GDM1 (cell line): Measurements from ENCODE around the gene AQP6.

Experiments used
- DNase-seq: peaks from one replicate; lab custom pipeline; 2025; lab: John Stamatoyannopoulos, UW

AQP6 gene, protein sequence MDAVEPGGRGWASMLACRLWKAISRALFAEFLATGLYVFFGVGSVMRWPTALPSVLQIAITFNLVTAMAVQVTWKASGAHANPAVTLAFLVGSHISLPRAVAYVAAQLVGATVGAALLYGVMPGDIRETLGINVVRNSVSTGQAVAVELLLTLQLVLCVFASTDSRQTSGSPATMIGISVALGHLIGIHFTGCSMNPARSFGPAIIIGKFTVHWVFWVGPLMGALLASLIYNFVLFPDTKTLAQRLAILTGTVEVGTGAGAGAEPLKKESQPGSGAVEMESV

DNA sequence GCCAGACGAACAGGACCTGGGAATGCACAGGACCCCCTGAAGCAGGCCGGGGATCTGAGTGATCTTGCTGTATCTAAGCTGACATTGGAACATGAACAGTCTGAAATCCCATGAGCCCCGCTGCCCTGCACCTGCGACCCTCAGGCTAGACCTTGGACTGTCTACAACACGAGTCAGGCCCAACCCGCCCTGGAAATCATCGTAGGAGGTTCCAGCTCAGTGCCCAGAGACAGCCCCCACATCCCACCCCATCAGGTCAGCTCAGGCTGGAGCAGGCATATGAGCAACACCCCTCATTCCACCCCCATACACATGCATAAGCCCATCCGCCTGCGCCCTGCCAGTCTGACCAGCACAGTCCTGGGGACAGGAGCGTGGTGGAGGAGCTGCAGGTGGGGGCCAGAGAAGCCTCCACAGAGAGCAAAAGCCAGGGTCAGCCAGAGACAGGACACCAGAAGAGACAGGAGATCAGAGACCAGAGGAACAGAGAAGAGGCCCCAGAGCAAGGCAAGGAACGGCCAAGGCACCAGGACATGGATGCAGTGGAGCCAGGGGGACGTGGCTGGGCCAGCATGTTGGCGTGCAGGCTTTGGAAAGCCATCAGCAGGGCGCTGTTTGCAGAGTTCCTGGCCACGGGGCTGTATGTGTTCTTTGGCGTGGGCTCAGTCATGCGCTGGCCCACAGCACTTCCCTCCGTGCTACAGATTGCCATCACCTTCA lies at the start of gene AQP6:
AQP6 (plus strand) TSS at position 307 of the 720 bp plus-strand sequence; CDS start at position 534, 227 bp downstream.
- no peak for DNase-seq

- DNase-seq = no peak
Observed at GRCh38 chr12:49923035-49923644, 49.6 kb upstream of the AQP6 start.

- no peak for DNase-seq
Observed at GRCh38 chr12:49923880-49924556, 48.7 kb upstream of the AQP6 start.

- no peak for DNase-seq
Observed at GRCh38 chr12:49924628-49925246, 48.0 kb upstream of the AQP6 start.

DNA sequence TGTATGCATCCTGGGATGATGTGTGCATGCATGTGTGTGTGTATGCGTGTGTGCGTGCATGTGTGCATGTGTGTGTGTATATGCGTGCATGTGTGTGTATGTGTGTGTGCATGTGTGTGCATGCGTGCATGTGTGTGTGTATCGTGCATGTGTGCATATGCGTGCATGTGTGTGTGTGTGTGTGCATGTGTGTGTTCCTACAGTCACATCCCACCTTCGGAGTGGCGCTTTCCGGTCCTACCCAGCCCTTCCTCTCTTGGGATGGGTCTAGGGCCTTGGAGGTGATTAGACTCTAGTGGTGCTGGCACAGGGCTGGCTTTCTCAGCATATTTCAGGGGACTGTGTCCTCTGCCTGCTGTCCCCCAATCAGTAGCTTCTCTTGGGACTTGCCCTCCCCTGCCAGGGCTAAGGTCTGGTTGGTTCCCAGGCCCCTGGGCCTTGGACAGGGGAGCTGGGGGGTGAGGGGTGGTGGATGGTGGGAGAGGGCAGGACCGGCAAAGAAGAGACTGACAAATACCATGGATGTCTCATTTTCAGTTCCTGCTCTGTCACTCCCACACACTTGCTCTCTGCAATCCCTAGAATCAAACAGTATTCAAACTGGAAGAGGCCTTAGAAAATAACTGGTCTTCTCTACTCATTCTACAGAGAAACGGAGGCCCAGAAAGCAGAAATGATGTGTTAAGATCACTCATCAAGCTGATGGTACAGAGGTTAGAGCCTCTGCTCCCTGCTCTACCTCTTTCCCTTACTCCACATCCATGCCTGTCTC lies 47.1 kb upstream of the AQP6 start:
- DNase-seq = no peak

GRCh38 chr12:49928471-49928870 lies 44.3 kb upstream of the AQP6 start:
- DNase-seq = no peak

GRCh38 chr12:49929581-49929980 lies 43.2 kb upstream of the AQP6 start:
- DNase-seq = no peak

DNA sequence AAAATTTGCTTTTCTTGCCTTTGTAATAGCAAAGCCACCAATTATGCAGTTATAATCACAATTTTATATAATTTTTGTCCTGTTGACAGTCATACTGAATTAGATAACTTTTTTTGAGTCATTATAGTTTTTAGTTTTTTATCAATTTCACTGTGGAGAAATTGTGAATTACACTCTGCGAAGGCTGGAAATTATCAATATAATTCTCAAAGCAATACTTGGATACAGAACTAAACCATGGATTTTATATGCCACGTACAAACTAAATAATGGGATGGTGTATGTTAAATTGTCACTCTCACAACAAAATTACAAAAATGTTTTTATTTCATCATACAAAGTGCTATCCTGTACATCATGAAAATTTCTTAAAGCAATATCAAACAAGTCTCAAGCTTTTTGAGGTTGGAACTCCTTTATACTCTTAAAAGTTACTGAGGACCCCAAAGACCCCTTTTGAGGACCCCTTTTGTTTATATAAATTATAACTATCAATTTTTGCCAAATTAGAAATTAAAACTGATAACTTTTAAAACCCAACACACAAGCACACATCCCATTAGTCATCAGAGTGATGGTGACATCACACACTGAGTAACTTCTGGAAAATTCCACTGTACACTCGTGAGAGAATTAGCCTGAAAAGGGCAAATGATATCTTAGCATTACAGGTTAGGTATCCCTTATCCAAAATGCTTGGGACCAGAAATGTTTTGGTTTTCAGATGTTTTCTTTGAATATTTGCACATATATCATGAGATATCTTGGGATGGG lies 42.0 kb upstream of the AQP6 start:
- DNase-seq = no peak

DNA sequence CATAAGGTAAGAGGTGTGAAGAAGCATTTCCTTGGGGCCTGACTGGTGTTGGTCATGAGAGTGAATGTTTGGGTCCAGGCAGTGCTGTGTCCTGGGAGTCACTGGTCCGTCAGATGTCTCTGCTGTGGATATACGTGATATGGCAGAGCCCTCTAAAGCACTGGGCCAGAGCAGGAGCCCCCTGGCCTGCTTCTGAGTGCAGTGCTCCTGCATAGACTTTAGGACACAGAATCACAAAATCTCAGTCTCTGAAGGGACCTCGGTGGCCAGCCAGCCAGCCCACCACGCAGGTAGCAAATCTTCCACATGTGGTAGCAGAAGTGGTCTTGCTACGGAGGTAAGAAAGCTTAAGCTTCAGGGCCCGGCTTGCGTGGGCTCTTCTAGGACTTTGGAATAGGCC lies 40.7 kb upstream of the AQP6 start:
- no peak for DNase-seq

DNA sequence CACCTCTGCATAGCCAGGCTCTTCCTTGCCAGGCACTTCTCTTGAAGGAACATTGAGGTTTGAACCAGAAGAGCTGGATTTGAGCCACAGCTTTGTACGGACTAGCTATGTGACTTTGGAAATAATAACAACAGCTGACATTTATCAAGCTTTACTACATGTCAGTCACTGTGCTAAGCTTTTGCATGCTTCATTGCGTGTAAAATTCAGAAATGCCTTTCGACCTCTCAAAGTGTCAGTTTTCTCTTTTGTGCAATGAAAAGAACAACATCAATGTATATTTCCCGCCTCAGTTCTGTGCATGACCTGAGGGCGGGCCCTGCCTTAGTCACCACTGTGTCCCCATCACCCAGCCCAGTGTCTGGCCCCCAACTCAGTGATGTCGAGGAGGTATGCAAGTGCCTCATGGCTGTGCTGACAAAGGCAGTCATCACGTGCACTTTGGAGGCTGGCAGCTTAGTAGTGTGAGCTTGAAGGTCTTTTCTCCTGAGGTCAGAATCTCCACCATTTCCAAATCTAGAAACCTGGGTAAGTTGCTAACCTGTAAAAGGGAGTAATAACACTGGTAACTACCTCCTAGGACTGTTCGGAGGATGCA lies 40.1 kb upstream of the AQP6 start:
- no peak for DNase-seq

DNA sequence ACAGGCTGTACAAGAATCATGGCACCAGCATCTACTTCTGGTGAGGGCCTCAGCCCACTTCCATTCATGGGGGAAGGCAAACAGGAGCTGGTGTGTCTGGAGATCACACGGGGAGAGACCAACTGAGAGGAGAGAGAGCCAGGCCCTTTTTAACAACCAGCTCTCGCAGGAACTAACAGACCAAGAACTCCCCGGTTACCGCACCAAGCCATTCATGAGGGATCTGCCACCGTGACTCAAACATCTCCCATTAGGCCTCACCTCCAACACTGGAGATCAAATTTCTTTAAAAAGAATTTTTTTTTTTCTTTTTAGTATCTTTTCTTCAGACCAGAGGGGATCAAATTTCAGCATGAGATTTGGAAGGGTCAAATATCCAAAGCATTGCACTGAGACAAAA lies 39.0 kb upstream of the AQP6 start:
- DNase-seq = no peak

DNA sequence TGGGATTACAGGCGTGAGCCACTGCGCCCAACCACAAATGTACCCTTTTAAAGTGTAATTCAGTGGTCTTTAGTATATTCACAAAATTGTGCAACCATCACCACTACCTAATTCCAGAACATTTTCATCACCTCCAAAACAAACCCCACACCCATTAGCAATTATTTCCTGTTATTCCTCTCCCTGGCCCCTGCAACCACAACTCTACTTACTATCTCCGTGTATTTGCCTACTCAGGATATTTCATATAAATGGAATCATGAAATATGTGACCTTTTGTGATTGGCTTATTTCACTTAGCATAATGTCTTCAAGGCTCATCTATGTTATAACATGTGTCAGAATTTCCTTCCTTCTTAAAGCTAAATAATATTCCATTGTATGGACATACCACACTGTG lies 38.2 kb upstream of the AQP6 start:
- DNase-seq = no peak

DNA sequence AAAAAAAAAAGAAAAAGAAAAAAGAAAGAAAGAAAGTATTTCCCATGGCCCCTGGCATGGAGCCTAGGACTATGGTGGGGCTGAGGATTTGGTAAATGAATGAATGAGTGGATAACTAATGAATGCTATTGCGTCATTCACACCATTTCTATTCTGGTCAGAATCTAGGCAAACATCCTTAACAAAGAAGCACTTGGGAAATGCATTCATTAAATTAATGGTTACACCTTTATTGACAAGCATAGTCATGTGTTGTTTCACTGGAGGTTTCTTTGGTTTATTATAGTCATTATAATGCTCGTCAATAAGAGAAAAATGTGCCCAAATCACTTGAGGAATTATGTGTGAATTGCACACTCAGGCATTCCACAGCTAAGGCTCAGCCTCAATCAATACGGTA lies 35.8 kb upstream of the AQP6 start:
- DNase-seq = no peak

GRCh38 chr12:49937639-49938300 lies 35.0 kb upstream of the AQP6 start:
- DNase-seq = no peak

- no peak for DNase-seq
Observed at GRCh38 chr12:49939307-49939706, 33.4 kb upstream of the AQP6 start.

GRCh38 chr12:49939707-49940106 lies 33.0 kb upstream of the AQP6 start:
- DNase-seq = no peak

DNA sequence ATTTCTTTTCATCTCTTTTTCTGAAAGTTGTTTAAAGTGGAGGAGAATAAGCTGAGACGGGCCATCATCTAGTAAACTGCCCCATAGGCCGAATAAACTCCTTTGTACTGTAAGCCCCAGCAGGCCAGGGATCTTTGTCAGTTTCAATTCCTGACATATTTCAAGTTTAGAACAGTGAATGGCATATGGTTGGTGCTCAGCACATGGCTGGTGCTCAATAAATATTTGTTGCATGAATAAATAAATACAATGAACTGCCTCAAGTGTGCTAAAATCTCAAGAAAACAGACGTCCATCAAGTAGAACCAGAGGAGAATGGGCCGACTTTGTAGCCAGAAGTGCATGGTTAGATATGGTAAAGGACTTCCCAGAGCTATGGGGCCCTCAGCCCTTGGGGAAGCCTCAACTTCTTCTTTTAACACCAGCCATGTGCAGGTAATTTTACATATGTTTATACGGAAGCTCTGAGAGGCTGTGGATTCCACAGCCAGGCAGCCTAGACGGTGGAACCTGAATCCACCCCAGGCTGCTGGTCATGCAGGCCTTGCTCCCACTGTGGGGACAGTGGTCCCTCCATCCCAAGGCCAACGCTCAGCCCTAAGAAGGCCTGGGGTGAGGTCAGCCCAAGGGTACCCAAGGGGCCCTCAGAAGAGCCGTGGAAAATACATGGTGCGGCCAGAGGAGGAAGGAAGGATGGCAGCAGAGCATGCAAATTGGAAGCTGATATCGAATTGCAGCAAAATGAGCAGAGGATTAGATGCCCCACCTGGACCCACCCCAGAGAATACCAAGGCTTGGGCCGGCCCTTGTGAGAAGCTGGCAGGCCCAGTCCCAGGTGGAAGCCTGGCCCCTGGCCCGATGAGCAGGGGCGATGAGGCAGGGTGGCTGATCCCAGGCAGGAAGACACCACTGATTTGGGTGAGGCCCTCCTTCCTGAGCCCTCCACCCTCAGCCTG lies 30.9 kb upstream of the AQP6 start:
- no peak for DNase-seq

- DNase-seq = no peak
Observed at GRCh38 chr12:49942512-49942893, 30.2 kb upstream of the AQP6 start.
